GM04504 (cell line): Measurements from ENCODE around the gene MINK1.

Experiments
- DNase-seq: peaks from one replicate; pipeline ENCODE4 v3.0.0-alpha.2; 2012; ENCODE audit warnings: low read depth

Gene MINK1

GRCh38 chr17:4833178-4833940 lies at the start of gene MINK1:
Gene MINK1, plus strand, starts transcription at chr17:4833340. Its CDS starts 244 bp downstream, at chr17:4833584.
- peak; percentile 90 for DNase-seq

- DNase-seq, result no peak
Measured at GRCh38 chr17:4785311-4786105, 47.6 kb upstream of the MINK1 start.

GRCh38 chr17:4786106-4786511 lies 47.0 kb upstream of the MINK1 start, which contains the start of gene VMO1:
Gene VMO1, minus strand, starts transcription at chr17:4786364. Its CDS starts 12 bp downstream, at chr17:4786352.
- DNase-seq, result no peak

GRCh38 chr17:4786516-4786915 lies 46.6 kb upstream of the MINK1 start:
- no peak for DNase-seq

GRCh38 chr17:4788159-4788806 lies 44.9 kb upstream of the MINK1 start:
- DNase-seq, result no peak

GRCh38 chr17:4788807-4789700 lies 44.1 kb upstream of the MINK1 start, which contains the start of gene GLTPD2:
Gene GLTPD2, plus strand, starts transcription at chr17:4788964. Its CDS starts 48 bp downstream, at chr17:4789012.
- DNase-seq, result no peak

GRCh38 chr17:4789701-4789950 lies 43.5 kb upstream of the MINK1 start:
- DNase-seq, result no peak

GRCh38 chr17:4789951-4790704 lies 43.0 kb upstream of the MINK1 start:
- peak; percentile 69 for DNase-seq

GRCh38 chr17:4790705-4791088 lies 42.4 kb upstream of the MINK1 start:
- DNase-seq, result no peak

- DNase-seq, result no peak
Measured at GRCh38 chr17:4795168-4795567, 38.0 kb upstream of the MINK1 start.

- no peak for DNase-seq
Measured at GRCh38 chr17:4796552-4796920, 36.6 kb upstream of the MINK1 start.

GRCh38 chr17:4800462-4801196 lies 32.5 kb upstream of the MINK1 start:
- DNase-seq, result no peak

GRCh38 chr17:4802228-4802627 lies 30.9 kb upstream of the MINK1 start, which contains the start of gene C17orf114:
Gene C17orf114, minus strand, starts transcription at chr17:4802328.
- DNase-seq, result no peak

GRCh38 chr17:4806456-4806776 lies 26.7 kb upstream of the MINK1 start:
- DNase-seq, result no peak

- peak; percentile 62 for DNase-seq
Measured at GRCh38 chr17:4806777-4807604, 26.1 kb upstream of the MINK1 start, which contains the start of gene PLD2. Gene PLD2, plus strand, starts transcription at chr17:4807152. Its CDS starts 621 bp downstream, at chr17:4807773.

- DNase-seq, result no peak
Measured at GRCh38 chr17:4807605-4808377, 25.3 kb upstream of the MINK1 start.

- no peak for DNase-seq
Measured at GRCh38 chr17:4808378-4808767, 24.8 kb upstream of the MINK1 start.

- no peak for DNase-seq
Measured at GRCh38 chr17:4810696-4811290, 22.3 kb upstream of the MINK1 start.
